Mucosa of rectum (tissue), 2 donors: ENCODE results near the gene HES5.
"Not testable (repeated sequence)": the region's sequence is repeated elsewhere in the genome, so short reads cannot be mapped to it uniquely, and the experiment has no call there.

Experiments used
- H3K27ac ChIP-seq, 2 donors: one replicate each; pipeline ENCODE4 v1.7.0; 2013; ENCODE audit warnings: inconsistent platforms in 2 of 2, low read depth in 2 of 2, low read length in 2 of 2
- H3K27me3 ChIP-seq, 2 donors: one replicate each; pipeline ENCODE4 v1.7.0; 2013; ENCODE audit warnings: low read length in 2 of 2; ENCODE audit not compliant: control insufficient read depth in 2 of 2, insufficient read depth in 2 of 2
- H3K36me3 ChIP-seq, 2 donors: one replicate each; pipeline ENCODE4 v1.7.0; 2013; ENCODE audit warnings: low read length in 2 of 2; ENCODE audit not compliant: control insufficient read depth in 2 of 2, insufficient read depth in 2 of 2
- H3K4me1 ChIP-seq, 2 donors: one replicate each; pipeline ENCODE4 v1.7.0; 2013; ENCODE audit warnings: low read length in 2 of 2, mild to moderate bottlenecking in 1 of 2; ENCODE audit not compliant: control insufficient read depth in 2 of 2, insufficient read depth in 2 of 2
- H3K4me3 ChIP-seq, 2 donors: one replicate each; pipeline ENCODE4 v1.7.0; 2013; ENCODE audit warnings: low read length in 2 of 2
- H3K9ac ChIP-seq, 2 donors: one replicate each; pipeline ENCODE4 v1.7.0; 2013; ENCODE audit warnings: low read length in 2 of 2, low read depth in 1 of 2, mild to moderate bottlenecking in 1 of 2
- H3K9me3 ChIP-seq, 2 donors: one replicate each; pipeline ENCODE4 v1.7.0; 2013; ENCODE audit warnings: low read length in 2 of 2; ENCODE audit not compliant: control insufficient read depth in 2 of 2
- donor health status: healthy.
- donor health status: Normal muscosa, but diverticular disease.

Gene HES5

GRCh38 chr1:2569060-2569459, 39.0 kb upstream of the HES5 start:
- H3K27ac ChIP-seq, result no peak overlapping the region
- no peaks in the 10 kb centered on the region for H3K9me3 ChIP-seq
- H3K4me3 ChIP-seq, result no peak overlapping the region
- H3K27me3 ChIP-seq, result no peaks in the 10 kb centered on the region
- H3K9ac ChIP-seq, result no peak overlapping the region
- no peaks in the 10 kb centered on the region for H3K36me3 ChIP-seq
- peaks cover 13 to 20% of the 10 kb centered on the region in 2 donors for H3K4me1 ChIP-seq

- not testable (repeated sequence) for H3K27ac ChIP-seq, H3K9me3 ChIP-seq, H3K27me3 ChIP-seq, H3K36me3 ChIP-seq, H3K9ac ChIP-seq, H3K4me3 ChIP-seq
- peaks cover 13 to 22% of the 10 kb centered on the region in 2 donors for H3K4me1 ChIP-seq
These were observed 38.2 kb upstream of the HES5 start for GRCh38 chr1:2568187-2568816.

DNA sequence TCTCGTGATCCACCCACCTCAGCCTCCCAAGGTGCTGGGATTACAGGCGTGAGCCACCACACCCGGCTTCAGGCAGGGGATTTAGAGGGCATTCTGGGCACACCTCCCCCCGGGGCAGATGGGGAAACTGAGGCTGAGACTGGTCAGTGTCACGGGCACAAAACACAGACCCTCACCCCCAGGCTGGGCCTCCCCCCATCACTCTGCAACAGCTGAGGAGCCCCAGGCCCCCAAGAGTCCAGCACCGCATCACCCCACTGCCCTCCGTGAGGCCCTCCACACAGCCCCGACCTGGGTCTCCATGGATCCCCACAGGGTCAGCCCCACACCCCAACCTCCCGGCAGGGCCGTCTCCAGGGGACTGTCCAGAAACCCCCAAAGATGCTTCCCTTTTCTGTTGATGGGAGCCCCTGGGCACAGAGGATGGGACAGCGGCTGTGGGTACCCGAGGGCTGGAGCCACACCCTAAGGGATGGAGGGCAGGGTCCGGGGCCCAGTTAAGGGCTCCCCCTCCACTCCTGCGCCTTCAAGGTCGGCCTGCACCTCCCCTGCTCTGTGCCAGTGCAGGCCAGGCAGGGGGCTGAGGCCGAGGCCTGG, 37.1 kb upstream of the HES5 start:
- Histone ChIP-seq H3K27ac (no peak overlapping the region), H3K36me3 (peaks cover 5 to 14% of the 10 kb centered on the region in 2 donors), H3K27me3 (no peaks in the 10 kb centered on the region), H3K4me3 (no peak overlapping the region), H3K4me1 (peaks cover 10 to 22% of the 10 kb centered on the region in 2 donors), H3K9ac (no peak overlapping the region), H3K9me3 (no peaks in the 10 kb centered on the region)

DNA sequence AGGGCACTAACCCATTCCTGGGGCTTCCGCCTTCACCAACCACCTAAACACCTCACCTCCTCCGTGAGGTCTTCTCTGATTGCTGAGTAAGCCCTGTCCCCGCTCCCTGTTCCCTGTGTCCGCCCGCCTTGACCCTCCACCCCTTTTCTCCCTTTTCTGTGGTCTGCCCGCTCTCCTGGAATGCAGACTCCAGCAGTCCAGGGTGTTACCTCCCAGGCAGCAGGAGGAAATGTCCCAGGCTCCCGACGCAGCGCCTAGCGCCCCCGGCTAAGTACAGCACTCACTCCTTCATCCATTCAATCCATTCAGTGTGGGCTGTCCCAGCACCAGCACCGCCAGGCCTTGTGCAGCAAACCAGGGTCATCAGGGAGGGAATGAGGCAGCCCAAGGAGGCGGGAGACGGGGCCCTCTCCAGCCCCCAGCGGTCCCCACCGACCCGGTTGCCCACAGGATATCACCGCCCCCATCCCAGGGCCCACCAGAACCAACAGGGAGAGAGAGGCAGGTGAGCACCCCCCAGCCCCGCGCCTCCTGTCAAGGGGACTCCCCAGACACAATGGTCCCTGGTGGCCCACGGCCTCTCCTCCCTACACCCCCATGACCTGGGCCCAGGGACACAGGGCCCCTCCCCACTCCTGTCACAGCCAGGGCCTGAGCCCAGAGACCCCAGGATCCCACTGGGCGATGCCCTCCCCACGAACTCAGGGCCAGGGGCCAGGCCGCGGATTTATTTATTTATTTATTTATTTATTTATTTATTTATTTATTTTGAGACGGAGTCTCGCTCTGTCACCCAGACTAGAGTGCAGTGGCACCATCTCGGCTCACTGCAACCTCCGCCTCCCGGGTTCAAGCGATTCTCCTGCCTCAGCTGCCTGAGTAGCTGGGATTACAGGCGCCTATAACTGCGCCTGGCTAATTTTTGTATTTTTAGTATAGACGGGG, 36.3 kb upstream of the HES5 start:
- no peaks in the 10 kb centered on the region for H3K9me3 ChIP-seq
- H3K4me3 ChIP-seq, result no peak overlapping the region
- H3K4me1 ChIP-seq, result peaks cover 10 to 22% of the 10 kb centered on the region in 2 donors
- peak overlapping the region in 1 of 2 donors; percentile 56 for H3K9ac ChIP-seq
- H3K27ac ChIP-seq, result no peak overlapping the region
- H3K27me3 ChIP-seq, result no peaks in the 10 kb centered on the region
- H3K36me3 ChIP-seq, result peaks cover 5 to 18% of the 10 kb centered on the region in 2 donors

- no peak overlapping the region for H3K4me3 ChIP-seq
- H3K36me3 ChIP-seq, result peaks cover 15 to 29% of the 10 kb centered on the region in 2 donors
- H3K9me3 ChIP-seq, result no peaks in the 10 kb centered on the region
- peak overlapping the region in 1 of 2 donors; percentile 70 for H3K9ac ChIP-seq
- H3K27ac ChIP-seq, result peak overlapping the region; percentile 68 to 76
- peaks cover 10 to 22% of the 10 kb centered on the region in 2 donors for H3K4me1 ChIP-seq
- H3K27me3 ChIP-seq, result no peaks in the 10 kb centered on the region
These were observed 34.8 kb upstream of the HES5 start for GRCh38 chr1:2564815-2565374.

GRCh38 chr1:2564006-2564814, 34.1 kb upstream of the HES5 start:
- peak overlapping the region in 1 of 2 donors; percentile 70 for H3K9ac ChIP-seq

GRCh38 chr1:2563205-2563604, 33.1 kb upstream of the HES5 start:
- Histone ChIP-seq H3K9ac (no peak overlapping the region), H3K4me3 (no peak overlapping the region), H3K9me3 (no peaks in the 10 kb centered on the region), H3K36me3 (peaks cover 21 to 43% of the 10 kb centered on the region in 2 donors), H3K4me1 (peaks cover 17 to 29% of the 10 kb centered on the region in 2 donors), H3K27me3 (no peaks in the 10 kb centered on the region), H3K27ac (no peak overlapping the region)

More at GRCh38 chr1:2564006-2564814, 34.1 kb upstream of the HES5 start:
- H3K4me3 ChIP-seq, result no peak overlapping the region
- peaks cover 19 to 35% of the 10 kb centered on the region in 2 donors for H3K36me3 ChIP-seq
- H3K9me3 ChIP-seq, result no peaks in the 10 kb centered on the region
- peak overlapping the region; percentile 68 to 76 for H3K27ac ChIP-seq
- H3K4me1 ChIP-seq, result peaks cover 10 to 22% of the 10 kb centered on the region in 2 donors
- no peaks in the 10 kb centered on the region for H3K27me3 ChIP-seq

DNA sequence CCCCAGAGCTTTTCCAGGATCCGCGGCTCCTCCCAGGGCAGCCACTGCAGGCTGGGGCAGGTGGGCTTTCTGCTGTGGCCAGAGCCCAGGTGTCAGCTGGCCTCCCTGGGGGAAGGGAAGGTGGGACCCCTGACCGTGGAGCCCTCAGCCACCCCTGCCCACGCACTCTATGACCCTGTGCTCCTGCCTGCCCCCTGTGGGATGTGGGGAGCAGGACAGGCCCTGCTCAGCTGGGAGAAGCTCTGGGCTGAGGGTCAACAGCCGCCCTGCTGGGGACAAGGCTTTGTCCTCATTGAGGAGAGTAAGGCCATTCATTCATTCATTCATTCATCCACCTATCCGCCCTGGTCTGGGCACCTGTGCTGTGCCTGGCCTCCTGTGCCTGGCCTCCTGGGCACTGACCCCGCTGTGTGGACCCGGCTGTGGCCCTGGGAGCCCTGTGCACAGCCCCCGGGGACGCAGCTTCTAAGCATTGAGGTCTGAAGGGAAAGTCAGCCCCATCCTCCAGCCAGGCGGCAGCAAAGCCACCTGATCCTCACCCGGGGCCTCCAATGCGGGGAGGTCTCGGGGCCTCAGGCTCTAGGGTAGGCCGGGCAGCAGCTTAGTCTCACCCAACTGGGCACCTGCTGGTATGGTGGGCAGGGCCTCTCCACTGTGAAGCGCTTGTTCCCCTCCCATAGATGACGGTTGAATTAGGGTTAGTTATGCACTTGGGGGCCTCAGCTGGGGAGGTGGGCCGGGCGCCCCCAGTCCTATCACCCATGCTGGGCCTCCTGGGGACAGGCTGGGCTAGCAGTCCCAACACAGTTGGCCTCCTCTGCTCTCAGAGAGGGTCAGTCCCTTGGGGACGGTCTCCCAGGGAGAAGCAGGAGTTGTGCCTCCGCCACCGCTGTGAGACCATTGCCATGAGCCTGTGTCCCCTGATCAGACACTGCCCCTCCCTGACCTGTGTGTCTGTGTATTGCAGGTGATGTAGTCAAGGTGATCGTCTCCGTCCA, 32.1 kb upstream of the HES5 start:
- H3K27me3 ChIP-seq, result no peaks in the 10 kb centered on the region
- H3K4me3 ChIP-seq, result no peak overlapping the region
- H3K4me1 ChIP-seq, result peaks cover 25 to 39% of the 10 kb centered on the region in 2 donors
- peaks cover 24 to 43% of the 10 kb centered on the region in 2 donors for H3K36me3 ChIP-seq
- H3K27ac ChIP-seq, result no peak overlapping the region
- no peaks in the 10 kb centered on the region for H3K9me3 ChIP-seq
- H3K9ac ChIP-seq, result peak overlapping the region in 1 of 2 donors; percentile 27
